A673 (cell line): ENCODE results near the gene LIPI. TPM values are rescaled to one million over a fixed set of nuclear protein-coding genes. Genes with fewer than 3 reads are reported as not detected.

Source experiments
- Bru-seq: library from RNA; stranded (reverse); fragments of 400-500 nt; gene quantifications from one replicate; lab custom pipeline; 2021; lab: Mats Ljungman, UMichigan
- BruChase-seq, 2 experiments: library from RNA; stranded (reverse); fragments of 400-500 nt; gene quantifications; one replicate each; lab custom pipeline; 2021; lab: Mats Ljungman, UMichigan
- BruUV-seq: library from RNA; stranded (reverse); fragments of 400-500 nt; replicated peaks from 2 replicates; lab custom pipeline; 2021; lab: Mats Ljungman, UMichigan
- CTCF ChIA-PET: fragments of 300-600 bp; sonication (Branson Sonifier 250); formaldehyde crosslinking; loops from one replicate; lab custom pipeline; 2022; ENCODE audit warnings: antibody characterized with exemption; lab: Charles Lee
- POLR2A ChIA-PET: fragments of 300-600 bp; sonication (Branson Sonifier 250); formaldehyde crosslinking; loops from one replicate; lab custom pipeline; 2022; ENCODE audit warnings: antibody characterized with exemption; ENCODE audit not compliant: low non-redundant PET; lab: Charles Lee
- DNase-seq: peaks from one replicate; pipeline ENCODE4 v3.0.0-alpha.2; 2015; ENCODE audit warnings: low spot score
- H3K27ac ChIP-seq: fragments of 200-600 bp; sonication (generic); 2 replicates; pipeline ENCODE4 v1.5.1; 2016; ENCODE audit warnings: mixed run types, low read depth, mild to moderate bottlenecking, mixed read lengths, antibody characterized with exemption, low read length; ENCODE audit not compliant: poor library complexity, severe bottlenecking
- H3K27me3 ChIP-seq: fragments of 200-600 bp; sonication (generic); replicated peaks from 2 replicates; pipeline ENCODE4 v1.6.1; 2017; ENCODE audit warnings: mixed run types, low read depth, mild to moderate bottlenecking, mixed read lengths, antibody characterized with exemption, low read length; ENCODE audit not compliant: insufficient read depth, poor library complexity
- H3K36me3 ChIP-seq: fragments of 200-600 bp; sonication (generic); 2 replicates; pipeline ENCODE4 v1.6.1; 2016; ENCODE audit warnings: mixed run types, mild to moderate bottlenecking, mixed read lengths, antibody characterized with exemption, low read length; ENCODE audit not compliant: insufficient read depth, poor library complexity, severe bottlenecking
- H3K4me1 ChIP-seq: fragments of 200-600 bp; sonication (generic); 2 replicates; pipeline ENCODE4 v1.6.1; 2017; ENCODE audit warnings: mixed run types, mild to moderate bottlenecking, mixed read lengths, antibody characterized with exemption, low read length; ENCODE audit not compliant: insufficient read depth, poor library complexity, severe bottlenecking
- H3K4me3 ChIP-seq: fragments of 200-600 bp; sonication (generic); 2 replicates; pipeline ENCODE4 v1.5.1; 2016; ENCODE audit warnings: low read depth, mixed run types, mild to moderate bottlenecking, mixed read lengths, low read length; ENCODE audit not compliant: poor library complexity, severe bottlenecking
- H3K9me3 ChIP-seq: fragments of 200-600 bp; sonication (generic); 2 replicates; pipeline ENCODE4 v1.6.1; 2016; ENCODE audit warnings: mixed run types, low read depth, mild to moderate bottlenecking, mixed read lengths, antibody characterized with exemption, low read length; ENCODE audit not compliant: poor library complexity, severe bottlenecking
- EZH2 ChIP-seq: fragments of 200-600 bp; sonication (generic); IDR thresholded peaks from 2 replicates; pipeline ENCODE4 v1.6.1; 2017; ENCODE audit warnings: borderline replicate concordance, low read depth, mild to moderate bottlenecking, mixed read lengths, antibody characterized with exemption, low read length; ENCODE audit not compliant: poor library complexity, severe bottlenecking
- intact Hi-C: fragments of 100-400 bp; cut with micrococcal nuclease; formaldehyde crosslinking; loops from one replicate; pipeline ENCODE4 v1.10.0; 2022; ENCODE audit not compliant: unreplicated experiment
- long read RNA-seq: library from polyadenylated mRNA; stranded (forward); transcript quantifications from one replicate; pipeline ENCODE4 v2.0.0, GENCODE V29; 2022
- total RNA-seq: library from RNA; stranded (reverse); gene quantifications from 2 replicates; pipeline ENCODE4 v1.2.3, GENCODE V29; 2021
- TF ChIP-seq, protein P1 (sequence below): fragments of 300-800, 200-600 bp; sonication (generic); conservative IDR thresholded peaks from 2 replicates; pipeline ENCODE4 v1.5.1; 2017; ENCODE audit warnings: low read depth, mild to moderate bottlenecking, antibody characterized with exemption, low read length, moderate library complexity, mixed read lengths

Gene LIPI
- 123 and 138 TPM in 2 replicates for total RNA-seq
- Bru-seq, nascent RNA = percentile 99 among the genes with signal in this experiment
- percentile 97 among the genes with signal in this experiment for BruChase-seq, experiment 1, labeled RNA remaining after a 2-hour chase
- percentile 90 among the genes with signal in this experiment for BruChase-seq, experiment 2, labeled RNA remaining after a 6-hour chase
- long read RNA-seq, transcript LIPI-204 (9 exons, 1,439 nt) = minor isoform, 12 of 335 reads
- long read RNA-seq, transcript LIPI-203 (10 exons, 1,529 nt) = major isoform, 67 of 335 reads
- long read RNA-seq, partial matches to known transcripts = 110 of 335 reads
- long read RNA-seq, other reads (novel, unspliced or antisense) = 146 of 335 reads

GRCh38 chr21:14210738-14211137 is at the start of gene LIPI:
Gene LIPI (minus strand): TSS chr21:14210955. CDS start chr21:14210845, 110 bp downstream.
- BruUV-seq = no TSS peak
- Histone ChIP-seq H3K4me1 (peaks cover 35% of the 10 kb centered on the region), H3K27ac (peak within 1 kb of the TSS; percentile 96), H3K27me3 (no peaks in the 10 kb centered on the region), H3K4me3 (peak within 1 kb of the TSS; percentile 60), H3K36me3 (peaks cover 19% of the 10 kb centered on the region), H3K9me3 (no peaks in the 10 kb centered on the region)
- DNase-seq = peak; percentile 87
- POLR2A ChIA-PET = interaction anchor here (0.6 kb wide), 1 partner anchor 13 kb away, joined by 5 read pairs; no protein-coding TSS in a partner anchor
- CTCF ChIA-PET = no interaction called here
- intact Hi-C loops = no loop called here
- no peak for TF ChIP-seq EZH2
- TF ChIP-seq, protein P1, sequence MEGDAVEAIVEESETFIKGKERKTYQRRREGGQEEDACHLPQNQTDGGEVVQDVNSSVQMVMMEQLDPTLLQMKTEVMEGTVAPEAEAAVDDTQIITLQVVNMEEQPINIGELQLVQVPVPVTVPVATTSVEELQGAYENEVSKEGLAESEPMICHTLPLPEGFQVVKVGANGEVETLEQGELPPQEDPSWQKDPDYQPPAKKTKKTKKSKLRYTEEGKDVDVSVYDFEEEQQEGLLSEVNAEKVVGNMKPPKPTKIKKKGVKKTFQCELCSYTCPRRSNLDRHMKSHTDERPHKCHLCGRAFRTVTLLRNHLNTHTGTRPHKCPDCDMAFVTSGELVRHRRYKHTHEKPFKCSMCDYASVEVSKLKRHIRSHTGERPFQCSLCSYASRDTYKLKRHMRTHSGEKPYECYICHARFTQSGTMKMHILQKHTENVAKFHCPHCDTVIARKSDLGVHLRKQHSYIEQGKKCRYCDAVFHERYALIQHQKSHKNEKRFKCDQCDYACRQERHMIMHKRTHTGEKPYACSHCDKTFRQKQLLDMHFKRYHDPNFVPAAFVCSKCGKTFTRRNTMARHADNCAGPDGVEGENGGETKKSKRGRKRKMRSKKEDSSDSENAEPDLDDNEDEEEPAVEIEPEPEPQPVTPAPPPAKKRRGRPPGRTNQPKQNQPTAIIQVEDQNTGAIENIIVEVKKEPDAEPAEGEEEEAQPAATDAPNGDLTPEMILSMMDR = no peak

DNA sequence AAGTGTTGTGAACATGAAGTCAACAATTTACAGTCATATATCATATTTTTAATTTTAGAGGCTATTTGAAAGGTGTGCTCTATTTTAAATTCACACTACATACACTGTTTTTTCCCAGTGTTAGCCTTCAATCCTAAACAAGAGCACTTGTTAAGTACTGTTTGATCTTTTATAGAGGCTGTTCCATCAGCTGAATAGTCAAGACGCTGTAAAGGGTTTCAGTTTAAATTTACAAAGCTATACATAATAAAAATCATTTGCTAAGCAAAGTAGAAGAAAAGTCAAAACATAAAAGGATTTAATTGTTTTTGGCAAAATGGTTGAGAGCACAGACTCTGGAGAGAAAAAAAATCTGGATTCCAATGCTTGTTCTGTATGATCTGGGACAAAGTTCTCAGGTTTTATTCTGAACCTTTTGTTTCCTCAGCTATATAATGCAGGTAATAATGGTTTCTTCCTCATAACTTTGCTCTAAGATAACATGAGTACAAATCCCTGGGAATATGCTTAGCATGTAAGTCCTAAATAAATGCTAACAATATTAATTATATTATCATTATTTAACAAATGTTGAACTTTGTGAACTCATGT is 49.5 kb upstream of the LIPI start:
- Histone ChIP-seq H3K27me3 (peaks cover 6% of the 10 kb centered on the region), H3K4me3 (no peak overlapping the region), H3K27ac (no peak overlapping the region), H3K9me3 (no peaks in the 10 kb centered on the region), H3K4me1 (no peaks in the 10 kb centered on the region), H3K36me3 (no peaks in the 10 kb centered on the region)
- ChIA-PET CTCF (no interaction called here), POLR2A (no interaction called here)
- intact Hi-C loops = loop anchor here (10.0 kb wide), 1 partner anchor 605 kb away; no protein-coding TSS in a partner anchor
- BruUV-seq = no TSS peak
- no peak for TF ChIP-seq EZH2
- TF ChIP-seq, protein P1 = no peak
- DNase-seq = no peak

DNA sequence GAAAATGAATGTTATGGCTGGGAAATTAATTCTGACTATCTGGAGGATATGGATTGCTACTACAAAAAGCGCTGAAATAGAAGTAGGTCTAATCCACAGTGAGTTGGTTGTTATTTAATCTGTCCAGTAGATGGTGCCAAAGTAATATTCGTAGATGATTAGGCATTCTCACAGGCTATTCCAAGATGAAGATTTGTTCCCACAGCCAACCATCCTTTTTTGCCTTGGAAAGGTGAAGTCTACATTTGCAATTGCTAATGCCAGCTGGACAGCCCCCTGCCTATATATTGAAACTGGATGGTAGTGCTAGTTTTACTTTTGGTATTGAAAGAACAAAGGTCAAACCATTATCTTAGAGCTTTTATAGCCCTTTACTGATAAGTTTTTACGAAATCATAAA is 49.0 kb upstream of the LIPI start:
- no peaks in the 10 kb centered on the region for H3K9me3 ChIP-seq
- DNase-seq = peak; percentile 78
- POLR2A ChIA-PET = no interaction called here
- no peaks in the 10 kb centered on the region for H3K4me1 ChIP-seq
- H3K27me3 ChIP-seq = peaks cover 6% of the 10 kb centered on the region
- no peak for TF ChIP-seq EZH2
- TF ChIP-seq, protein P1 = peak; percentile 72
- no peaks in the 10 kb centered on the region for H3K36me3 ChIP-seq
- no TSS peak for BruUV-seq
- H3K27ac ChIP-seq = no peak overlapping the region
- CTCF ChIA-PET = no interaction called here
- H3K4me3 ChIP-seq = no peak overlapping the region
- intact Hi-C loops = loop anchor here (2.0 to 10.0 kb wide), 5 partner anchors 475 to 1335 kb away; no protein-coding TSS in a partner anchor
